Activated CD4-positive, alpha-beta T cell treated with anti-CD3 and anti-CD28 coated beads for 36 hours (primary cell): ENCODE results near the gene SKAP1. TPM values are rescaled to one million over a fixed set of nuclear protein-coding genes. Genes with fewer than 3 reads are reported as not detected.
A peak's percentile ranks its signal among the peaks of the same experiment; 100 is the strongest.
"Not testable (repeated sequence)": the region's sequence is repeated elsewhere in the genome, so short reads cannot be mapped to it uniquely, and the experiment has no call there.

ENCODE experiments used
- ATAC-seq: fragments of 200-7000 bp; cut with Tn5 transposase; one replicate; pipeline ENCODE4 v1.10.0; 2021; ENCODE audit warnings: mild to moderate bottlenecking, moderate library complexity
- CTCF ChIA-PET: fragments of 350-600 bp; sonication (Branson Sonifier 250); formaldehyde crosslinking; loops from one replicate; lab custom pipeline; 2021; ENCODE audit warnings: antibody characterized with exemption; lab: Charles Lee
- POLR2A ChIA-PET: fragments of 350-600 bp; sonication (Branson Sonifier 250); formaldehyde crosslinking; loops from one replicate; lab custom pipeline; 2021; ENCODE audit warnings: antibody characterized with exemption, inconsistent platforms; lab: Charles Lee
- DNase-seq: peaks from one replicate; pipeline ENCODE4 v3.0.0-alpha.2; 2020
- H3K27ac Mint-ChIP-seq: one replicate; pipeline ENCODE4 v1.8.0; 2021; ENCODE audit warnings: mixed read lengths
- H3K27me3 Mint-ChIP-seq: one replicate; pipeline ENCODE4 v1.8.0; 2021; ENCODE audit warnings: mixed read lengths
- H3K36me3 Mint-ChIP-seq: one replicate; pipeline ENCODE4 v1.8.0; 2021; ENCODE audit warnings: low read depth, mixed read lengths
- H3K4me1 Mint-ChIP-seq: one replicate; pipeline ENCODE4 v1.8.0; 2021; ENCODE audit warnings: mixed read lengths
- H3K4me3 Mint-ChIP-seq: one replicate; pipeline ENCODE4 v1.8.0; 2021; ENCODE audit warnings: mild to moderate bottlenecking, moderate library complexity, mixed read lengths
- H3K9me3 Mint-ChIP-seq: one replicate; pipeline ENCODE4 v1.8.0; 2021; ENCODE audit warnings: low read depth, mixed read lengths
- intact Hi-C, 2 experiments: fragments of 100-400 bp; cut with DNase I in 1 of 2; cut with micrococcal nuclease in 1 of 2; formaldehyde crosslinking; loops; one replicate each; pipeline versions ENCODE4 v1.14.2 to v1.15.1; 2022 to 2024; cut with DNase I, micrococcal nuclease
- total RNA-seq, 2 experiments: library from RNA; stranded (reverse); gene quantifications; one replicate each; pipeline ENCODE4 v1.2.3, GENCODE V29; 2021

SKAP1 gene
- total RNA-seq, 2 experiments from 2014 or later = 76.1 to 109 TPM

GRCh38 chr17:48194097-48194550 is 235.9 kb downstream of the SKAP1 start:
- Mint-ChIP-seq H3K4me3 (no peak overlapping the region), H3K36me3 (peaks cover 37% of the 10 kb centered on the region), H3K27ac (no peak overlapping the region), H3K27me3 (no peaks in the 10 kb centered on the region), H3K4me1 (peaks cover 44% of the 10 kb centered on the region), H3K9me3 (no peaks in the 10 kb centered on the region)
- ATAC-seq (peak; percentile 51), DNase-seq (no peak)
- ChIA-PET POLR2A (interaction anchor here (0.7 kb wide), 1 partner anchor 1310 kb away, joined by 3 read pairs; no protein-coding TSS in a partner anchor), CTCF (interaction anchor here (0.8 to 1.7 kb wide), 5 partner anchors 8 to 399 kb away, joined by 3 to 4 read pairs (median 3); no protein-coding TSS in a partner anchor)
- intact Hi-C loops = no loop called here

- POLR2A ChIA-PET = no interaction called here
- intact Hi-C loops = no loop called here
- CTCF ChIA-PET = interaction anchor here (0.7 to 2.1 kb wide), 5 partner anchors 20 to 401 kb away, joined by 3 to 5 read pairs (median 3); no protein-coding TSS in a partner anchor
- H3K9me3 Mint-ChIP-seq = no peaks in the 10 kb centered on the region
- no peak for ATAC-seq
- H3K4me3 Mint-ChIP-seq = no peak overlapping the region
- peak overlapping the region; percentile 17 for H3K27ac Mint-ChIP-seq
- no peak for DNase-seq
- H3K27me3 Mint-ChIP-seq = no peaks in the 10 kb centered on the region
- H3K36me3 Mint-ChIP-seq = peaks cover 29% of the 10 kb centered on the region
- peaks cover 40% of the 10 kb centered on the region for H3K4me1 Mint-ChIP-seq
Observed at GRCh38 chr17:48192321-48192731, 237.7 kb downstream of the SKAP1 start.

- intact Hi-C loops = no loop called here
- DNase-seq = no peak
Observed at GRCh38 chr17:48191362-48191761, 238.7 kb downstream of the SKAP1 start.

GRCh38 chr17:48190871-48191270 is 239.1 kb downstream of the SKAP1 start:
- intact Hi-C loops = no loop called here
- POLR2A ChIA-PET = no interaction called here
- Mint-ChIP-seq H3K9me3 (no peaks in the 10 kb centered on the region), H3K27ac (no peak overlapping the region), H3K36me3 (peaks cover 26% of the 10 kb centered on the region), H3K4me3 (no peak overlapping the region), H3K27me3 (no peaks in the 10 kb centered on the region), H3K4me1 (peaks cover 32% of the 10 kb centered on the region)
- ATAC-seq (no peak), DNase-seq (no peak)
- CTCF ChIA-PET = no interaction called here

More at GRCh38 chr17:48191362-48191761, 238.7 kb downstream of the SKAP1 start:
- no peak for ATAC-seq
- Mint-ChIP-seq H3K27ac (no peak overlapping the region), H3K4me3 (no peak overlapping the region), H3K36me3 (peaks cover 24% of the 10 kb centered on the region), H3K9me3 (no peaks in the 10 kb centered on the region), H3K4me1 (peaks cover 34% of the 10 kb centered on the region), H3K27me3 (no peaks in the 10 kb centered on the region)
- ChIA-PET POLR2A (no interaction called here), CTCF (interaction anchor here (1.1 to 2.1 kb wide), 3 partner anchors 19 to 402 kb away, joined by 3 to 5 read pairs (median 3); no protein-coding TSS in a partner anchor)

- no peak overlapping the region for H3K4me3 Mint-ChIP-seq
- H3K27me3 Mint-ChIP-seq = no peaks in the 10 kb centered on the region
- peaks cover 24% of the 10 kb centered on the region for H3K36me3 Mint-ChIP-seq
- no peak overlapping the region for H3K27ac Mint-ChIP-seq
- intact Hi-C loops = no loop called here
- no peaks in the 10 kb centered on the region for H3K9me3 Mint-ChIP-seq
- POLR2A ChIA-PET = no interaction called here
- CTCF ChIA-PET = interaction anchor here (1.0 to 1.4 kb wide), 2 partner anchors 14 to 30 kb away, joined by 3 read pairs; no protein-coding TSS in a partner anchor
- H3K4me1 Mint-ChIP-seq = peaks cover 6% of the 10 kb centered on the region
- DNase-seq (no peak), ATAC-seq (no peak)
Observed at GRCh38 chr17:48187872-48188608, 242.0 kb downstream of the SKAP1 start.

GRCh38 chr17:48186317-48186716 is 243.7 kb downstream of the SKAP1 start:
- H3K4me1 Mint-ChIP-seq, H3K9me3 Mint-ChIP-seq, intact Hi-C loops, DNase-seq, POLR2A ChIA-PET, ATAC-seq, H3K27me3 Mint-ChIP-seq, H3K27ac Mint-ChIP-seq, H3K4me3 Mint-ChIP-seq: not testable (repeated sequence)
- CTCF ChIA-PET = interaction anchor here (0.6 to 1.0 kb wide), 2 partner anchors 8 to 119 kb away, joined by 3 read pairs; no protein-coding TSS in a partner anchor
- peaks cover 23% of the 10 kb centered on the region for H3K36me3 Mint-ChIP-seq

GRCh38 chr17:48184721-48185120 is 245.3 kb downstream of the SKAP1 start:
- Mint-ChIP-seq H3K36me3 (peaks cover 29% of the 10 kb centered on the region), H3K9me3 (no peaks in the 10 kb centered on the region)

GRCh38 chr17:48181653-48182052 is 248.4 kb downstream of the SKAP1 start:
- H3K4me3 Mint-ChIP-seq = no peak overlapping the region
- ATAC-seq (no peak), DNase-seq (no peak)
- peaks cover 14% of the 10 kb centered on the region for H3K4me1 Mint-ChIP-seq
- H3K27ac Mint-ChIP-seq = no peak overlapping the region
- H3K9me3 Mint-ChIP-seq = no peaks in the 10 kb centered on the region
- POLR2A ChIA-PET = no interaction called here
- intact Hi-C loops = no loop called here
- no peaks in the 10 kb centered on the region for H3K27me3 Mint-ChIP-seq
- peaks cover 42% of the 10 kb centered on the region for H3K36me3 Mint-ChIP-seq
- CTCF ChIA-PET = interaction anchor here (0.7 to 1.5 kb wide), 3 partner anchors 8 to 29 kb away, joined by 3 read pairs; no protein-coding TSS in a partner anchor

More at GRCh38 chr17:48184721-48185120, 245.3 kb downstream of the SKAP1 start:
- intact Hi-C loops = no loop called here
- peaks cover 6% of the 10 kb centered on the region for H3K4me1 Mint-ChIP-seq
- ChIA-PET CTCF (interaction anchor here (1.0 kb wide), 2 partner anchors 25 to 33 kb away, joined by 3 to 4 read pairs; no protein-coding TSS in a partner anchor), POLR2A (no interaction called here)
- no peak for DNase-seq
- H3K27me3 Mint-ChIP-seq = no peaks in the 10 kb centered on the region
- H3K4me3 Mint-ChIP-seq = no peak overlapping the region
- H3K27ac Mint-ChIP-seq = no peak overlapping the region
- ATAC-seq = no peak

- POLR2A ChIA-PET = interaction anchor here (0.7 kb wide), 1 partner anchor 153 kb away, joined by 4 read pairs; no protein-coding TSS in a partner anchor
- H3K4me3 Mint-ChIP-seq = no peak overlapping the region
Observed at GRCh38 chr17:48180842-48181629, 249.0 kb downstream of the SKAP1 start.

GRCh38 chr17:48179071-48179945 is 250.7 kb downstream of the SKAP1 start:
- ChIA-PET CTCF (no interaction called here), POLR2A (no interaction called here)
- H3K27ac Mint-ChIP-seq = no peak overlapping the region
- no peak overlapping the region for H3K4me3 Mint-ChIP-seq
- no peak for DNase-seq
- intact Hi-C loops = no loop called here
- peaks cover 37% of the 10 kb centered on the region for H3K36me3 Mint-ChIP-seq
- H3K27me3 Mint-ChIP-seq = no peaks in the 10 kb centered on the region
- peak; percentile 49 for ATAC-seq
- peaks cover 29% of the 10 kb centered on the region for H3K4me1 Mint-ChIP-seq
- no peaks in the 10 kb centered on the region for H3K9me3 Mint-ChIP-seq

More at GRCh38 chr17:48180842-48181629, 249.0 kb downstream of the SKAP1 start:
- Mint-ChIP-seq H3K9me3 (no peaks in the 10 kb centered on the region), H3K27ac (no peak overlapping the region), H3K27me3 (no peaks in the 10 kb centered on the region), H3K4me1 (peaks cover 17% of the 10 kb centered on the region), H3K36me3 (peaks cover 42% of the 10 kb centered on the region)
- CTCF ChIA-PET = interaction anchor here (0.7 to 1.5 kb wide), 3 partner anchors 7 to 28 kb away, joined by 3 read pairs; no protein-coding TSS in a partner anchor
- intact Hi-C loops = no loop called here
- no peak for ATAC-seq
- DNase-seq = no peak
